ENCODE results near the gene LRRC1. TPM values are rescaled to one million over a fixed set of nuclear protein-coding genes. Genes with fewer than 3 reads are reported as not detected.

The LRRC1 gene
- total and polyA plus RNA-seq, 2 of the 8 experiments (the other 6 are each of a cell fraction or from before 2014, with no cell fraction given), result 6.7 to 15.9 TPM

GRCh38 chr6:53770780-53771249 is 24.0 kb upstream of the LRRC1 start:
- H4K20me1 ChIP-seq (replicated peaks in 1 of 2; ENCODE audit: control insufficient read depth in 1 of 2, insufficient read depth in 2 of 2, low read length in 2 of 2), result no peaks in the 10 kb centered on the region
- H3K56ac ChIP-seq (replicated peaks; ENCODE audit: insufficient read length, low read depth, low read length), result no peak overlapping the region
- peaks cover 8 to 10% of the 10 kb centered on the region in 2 experiments; a peak in 2 of 4 replicates for H3K9me3 ChIP-seq (ENCODE audit: insufficient read depth in 2 of 2, low read depth in 1 of 2, low read length in 1 of 2)
- H4K8ac ChIP-seq (ENCODE audit: extremely low read depth, insufficient read depth, low read length), result no peak overlapping the region
- H2BK5ac ChIP-seq (ENCODE audit: low read depth, low read length), result no peak overlapping the region
- H2AFZ ChIP-seq (ENCODE audit: low read length), result no peak overlapping the region
- H3K79me2 ChIP-seq (ENCODE audit: control insufficient read depth in 1 of 2, insufficient read depth in 2 of 2, low read length in 2 of 2), result no peaks in the 10 kb centered on the region
- H2BK20ac ChIP-seq (ENCODE audit: low read length), result no peak overlapping the region
- H3K4me3 ChIP-seq (ENCODE audit: extremely low read depth in 1 of 4, insufficient read depth in 2 of 4, low read depth in 3 of 4, low read length in 4 of 4), result no peak overlapping the region
- H3K27ac ChIP-seq (ENCODE audit: low read depth, low read length), result no peak overlapping the region
- no peaks in the 10 kb centered on the region for H3K27me3 ChIP-seq (replicated peaks in 1 of 4; ENCODE audit: control insufficient read depth in 3 of 4, extremely low read depth in 1 of 4, insufficient read depth in 3 of 4, low read length in 3 of 4)
- no peak overlapping the region for H2BK120ac ChIP-seq (replicated peaks; ENCODE audit: low read depth, low read length)
- no peak overlapping the region for H3K9ac ChIP-seq (replicated peaks in 1 of 4; ENCODE audit: extremely low read depth in 1 of 4, low read depth in 3 of 4, low read length in 3 of 4)
- no peak overlapping the region for H3K14ac ChIP-seq (ENCODE audit: insufficient read length)
- no peak for DNase-seq (ENCODE audit: low read depth in 1 of 2, low spot score in 2 of 2)
- H4K5ac ChIP-seq (ENCODE audit: insufficient read length, low read depth, low read length), result no peak overlapping the region
- H2AK5ac ChIP-seq (ENCODE audit: low read depth, low read length), result no peak overlapping the region
- no peak overlapping the region for H3K4ac ChIP-seq (replicated peaks; ENCODE audit: insufficient read length, low read depth, low read length)
- TF ChIP-seq CTBP2 (IDR thresholded peaks at IDR 0.05; ENCODE audit: borderline replicate concordance, insufficient read depth, insufficient read length, low read length) (no peak), EZH2 (IDR thresholded peaks at IDR 0.05; ENCODE audit: low read depth, low read length, severe bottlenecking) (no peak), TAF7 (optimal IDR thresholded peaks at IDR 0.05; ENCODE audit: borderline replicate concordance, low read depth, low read length) (no peak), E2F6 (IDR thresholded peaks at IDR 0.05) (no peak), GTF2F1 (IDR thresholded peaks at IDR 0.05; ENCODE audit: borderline replicate concordance, low read depth, low read length) (no peak), CBX8 (IDR thresholded peaks at IDR 0.05; ENCODE audit: borderline replicate concordance, low read depth, low read length) (no peak), TBP (IDR thresholded peaks at IDR 0.05; ENCODE audit: low read depth, low read length) (no peak)
- TF ChIP-seq, protein P1, sequence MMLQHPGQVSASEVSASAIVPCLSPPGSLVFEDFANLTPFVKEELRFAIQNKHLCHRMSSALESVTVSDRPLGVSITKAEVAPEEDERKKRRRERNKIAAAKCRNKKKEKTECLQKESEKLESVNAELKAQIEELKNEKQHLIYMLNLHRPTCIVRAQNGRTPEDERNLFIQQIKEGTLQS (IDR thresholded peaks at IDR 0.05; ENCODE audit: insufficient read depth, low read depth, low read length), result no peak
- no peak overlapping the region for H2BK12ac ChIP-seq (ENCODE audit: low read depth, low read length)
- no peaks in the 10 kb centered on the region for H3K23me2 ChIP-seq (ENCODE audit: low read depth, low read length)
- no peak overlapping the region for H3K18ac ChIP-seq (ENCODE audit: extremely low read depth, low read length)
- no peaks in the 10 kb centered on the region for H3K79me1 ChIP-seq (ENCODE audit: low read depth, low read length)
- no peak overlapping the region for H3K4me2 ChIP-seq (ENCODE audit: insufficient read depth in 1 of 2, low read depth in 2 of 2, low read length in 2 of 2)
- H4K91ac ChIP-seq (replicated peaks; ENCODE audit: insufficient read length, low read length), result no peak overlapping the region
- POLR2A ChIA-PET (ENCODE audit: partially characterized antibody), result interaction anchor here (1.1 kb wide), 1 partner anchor 46 kb away, joined by 3 read pairs; no protein-coding TSS in a partner anchor
- CTCF ChIA-PET (ENCODE audit: partially characterized antibody), result interaction anchor here (0.7 to 3.6 kb wide), 7 partner anchors 15 to 186 kb away, joined by 3 to 19 read pairs (median 3); no protein-coding TSS in a partner anchor
- no peak overlapping the region for H3K23ac ChIP-seq (ENCODE audit: insufficient read length)
- WGBS, 2 experiments (ENCODE audit: extremely low coverage in 1 of 2, insufficient coverage in 1 of 2, insufficient read length in 1 of 2, insufficient replicate concordance in 2 of 2, low coverage in 1 of 2, low lambda C conversion rate in 2 of 2, missing lambda C conversion rate in 1 of 2), result 63% methylated on average over 2 of the region's 2 CpGs; no CpG with 5 or more reads in 1 of the 2 experiments
- no peak for FAIRE-seq
- peaks cover 0 to 2% (median 0%) of the 10 kb centered on the region in 4 experiments; a peak in 1 of 8 replicates for H3K36me3 ChIP-seq (ENCODE audit: control insufficient read depth in 2 of 4, insufficient read depth in 4 of 4, low read length in 3 of 4)
- no peak overlapping the region for H2BK15ac ChIP-seq (ENCODE audit: low read length)
- no peaks in the 10 kb centered on the region for H3K4me1 ChIP-seq (replicated peaks in 1 of 4; ENCODE audit: control insufficient read depth in 3 of 4, insufficient read depth in 4 of 4, low read length in 3 of 4)
